Peyer's patch (tissue), 4 donors: ENCODE measurements around the gene TMIGD2. TPM values are rescaled to one million over a fixed set of nuclear protein-coding genes. Genes with fewer than 3 reads are reported as not detected.

Source experiments
- DNase-seq, 3 donors: peaks; one replicate each; pipeline ENCODE4 v3.0.0-alpha.2; 2017 to 2019
- H3K27ac ChIP-seq, 4 donors: fragments of 200-600 bp; sonication (generic); one replicate each; pipeline ENCODE4 v1.5.1; 2016 to 2019
- H3K27me3 ChIP-seq, 2 donors: fragments of 200-600 bp; sonication (generic); one replicate each; pipeline ENCODE4 v1.5.1; 2019
- H3K36me3 ChIP-seq, 3 donors: fragments of 200-600 bp; sonication (generic); one replicate each; pipeline ENCODE4 v1.5.1; 2016 to 2019
- H3K4me1 ChIP-seq, 4 donors: fragments of 200-600 bp; sonication (generic); one replicate each; pipeline ENCODE4 v1.5.1; 2016 to 2019
- H3K4me3 ChIP-seq, 4 donors: fragments of 200-600 bp; sonication (generic); 1 replicate in 3 of 4; 2 replicates in 1 of 4; pipeline ENCODE4 v1.5.1; 2016 to 2019; ENCODE audit warnings: mild to moderate bottlenecking in 1 of 4
- H3K9me3 ChIP-seq, 4 donors: fragments of 200-600 bp; sonication (generic); one replicate each; pipeline ENCODE4 v1.5.1; 2016 to 2019; ENCODE audit warnings: mild to moderate bottlenecking in 1 of 4
- CTCF ChIP-seq, 6 experiments: fragments of 450-650 bp in 4 of 6; fragments of 200-600 bp in 2 of 6; sonication (generic) in 1 of 6; IDR thresholded peaks; one replicate each; pipeline ENCODE4 v1.5.1; 2017 to 2019; ENCODE audit warnings: antibody characterized with exemption in 6 of 6, mild to moderate bottlenecking in 3 of 6, moderate library complexity in 1 of 6
- POLR2A ChIP-seq, 2 donors: fragments of 450-650 bp; IDR thresholded peaks; one replicate each; pipeline ENCODE4 v1.5.1; 2017; ENCODE audit warnings: antibody characterized with exemption in 2 of 2, mild to moderate bottlenecking in 2 of 2, moderate library complexity in 2 of 2
- total RNA-seq, 4 donors: library from RNA; depleted of rRNA; stranded (reverse); fragments of >200 nt; gene quantifications; one replicate each; pipeline ENCODE4 v1.1.0, GENCODE V29; 2016

Gene TMIGD2
- total RNA-seq, 4 donors from 2014 or later = 2.2 to 6.1 (median 3.8) TPM

- no peaks in the 10 kb centered on the region for H3K9me3 ChIP-seq
- TF ChIP-seq POLR2A (IDR thresholded peaks at IDR 0.05) (no peak), CTCF (IDR thresholded peaks at IDR 0.05) (no peak)
- H3K27me3 ChIP-seq = no peaks in the 10 kb centered on the region
- H3K36me3 ChIP-seq = peaks cover 0 to 24% (median 0%) of the 10 kb centered on the region in 3 donors
- H3K27ac ChIP-seq = peak overlapping the region in 3 of 4 donors; percentile 51 to 67 (median 65)
- peak; percentile 81 to 97 (median 91) for DNase-seq
- peak overlapping the region; percentile 40 to 52 (median 43) for H3K4me3 ChIP-seq
- peaks cover 0 to 20% (median 6%) of the 10 kb centered on the region in 4 donors for H3K4me1 ChIP-seq
Measured at GRCh38 chr19:4328243-4328990, 26.2 kb upstream of the TMIGD2 start.

- peaks cover 0 to 24% (median 0%) of the 10 kb centered on the region in 3 donors for H3K36me3 ChIP-seq
- TF ChIP-seq CTCF (IDR thresholded peaks at IDR 0.05) (no peak), POLR2A (IDR thresholded peaks at IDR 0.05) (no peak)
- H3K27ac ChIP-seq = peak overlapping the region in 3 of 4 donors; percentile 8 to 67 (median 31)
- no peaks in the 10 kb centered on the region for H3K9me3 ChIP-seq
- H3K27me3 ChIP-seq = no peaks in the 10 kb centered on the region
- H3K4me1 ChIP-seq = peaks cover 0 to 20% (median 6%) of the 10 kb centered on the region in 4 donors
- peak overlapping the region; percentile 2 to 52 (median 27) for H3K4me3 ChIP-seq
- no peak for DNase-seq
Measured at GRCh38 chr19:4327877-4328242, 25.7 kb upstream of the TMIGD2 start.

GRCh38 chr19:4327252-4327876 lies 25.2 kb upstream of the TMIGD2 start:
- TF ChIP-seq POLR2A (IDR thresholded peaks at IDR 0.05) = no peak
- no peak for TF ChIP-seq CTCF (IDR thresholded peaks at IDR 0.05)
- Histone ChIP-seq H3K9me3 (peaks cover 0 to under 1% (median 0%) of the 10 kb centered on the region in 4 donors), H3K4me1 (peaks cover 0 to 20% (median 6%) of the 10 kb centered on the region in 4 donors), H3K4me3 (peak overlapping the region; percentile 2 to 52 (median 27)), H3K36me3 (peaks cover 0 to 24% (median 0%) of the 10 kb centered on the region in 3 donors), H3K27me3 (no peaks in the 10 kb centered on the region), H3K27ac (peak overlapping the region in 3 of 4 donors; percentile 8 to 67 (median 31))
- DNase-seq = peak in 2 of 3 donors; percentile 69 to 87

GRCh38 chr19:4326837-4327251 lies 24.7 kb upstream of the TMIGD2 start:
- H3K27ac ChIP-seq = no peak overlapping the region
- peaks cover 0 to 24% (median 0%) of the 10 kb centered on the region in 3 donors for H3K36me3 ChIP-seq
- peaks cover 0 to 20% (median 6%) of the 10 kb centered on the region in 4 donors for H3K4me1 ChIP-seq
- no peak for TF ChIP-seq POLR2A (IDR thresholded peaks at IDR 0.05)
- TF ChIP-seq CTCF (IDR thresholded peaks at IDR 0.05) = no peak
- no peak for DNase-seq
- peaks cover 0 to 5% (median 0%) of the 10 kb centered on the region in 4 donors for H3K9me3 ChIP-seq
- no peaks in the 10 kb centered on the region for H3K27me3 ChIP-seq
- H3K4me3 ChIP-seq = peak overlapping the region in 1 of 4 donors; percentile 38

- peak overlapping the region in 1 of 4 donors; percentile 38 for H3K4me3 ChIP-seq
- DNase-seq = no peak
- TF ChIP-seq POLR2A (IDR thresholded peaks at IDR 0.05) (no peak), CTCF (IDR thresholded peaks at IDR 0.05) (no peak)
- H3K9me3 ChIP-seq = peaks cover 0 to 5% (median 0%) of the 10 kb centered on the region in 4 donors
- H3K4me1 ChIP-seq = peaks cover 0 to 20% (median 6%) of the 10 kb centered on the region in 4 donors
- H3K27ac ChIP-seq = no peak overlapping the region
- H3K27me3 ChIP-seq = no peaks in the 10 kb centered on the region
- H3K36me3 ChIP-seq = peaks cover 0 to 22% (median 0%) of the 10 kb centered on the region in 3 donors
Measured at GRCh38 chr19:4326215-4326836, 24.1 kb upstream of the TMIGD2 start.
